Epithelial cell of esophagus (primary cell): ENCODE measurements around the gene DNAJB4.

ENCODE experiments used
- DNase-seq: peaks from one replicate; pipeline ENCODE4 v3.0.0; 2010; ENCODE audit warnings: low read depth
- H3K4me3 ChIP-seq: 2 replicates; pipeline ENCODE4 v1.5.1; 2011; ENCODE audit warnings: mild to moderate bottlenecking, low read length, control low read depth
- TF ChIP-seq, protein P1 (sequence below): IDR thresholded peaks from 2 replicates; pipeline ENCODE4 v1.5.1; 2011; ENCODE audit warnings: low read depth, mild to moderate bottlenecking, low read length, control low read depth, inconsistent platforms; ENCODE audit not compliant: insufficient read depth; ENCODE audit errors: missing control alignments

DNAJB4 gene

DNA sequence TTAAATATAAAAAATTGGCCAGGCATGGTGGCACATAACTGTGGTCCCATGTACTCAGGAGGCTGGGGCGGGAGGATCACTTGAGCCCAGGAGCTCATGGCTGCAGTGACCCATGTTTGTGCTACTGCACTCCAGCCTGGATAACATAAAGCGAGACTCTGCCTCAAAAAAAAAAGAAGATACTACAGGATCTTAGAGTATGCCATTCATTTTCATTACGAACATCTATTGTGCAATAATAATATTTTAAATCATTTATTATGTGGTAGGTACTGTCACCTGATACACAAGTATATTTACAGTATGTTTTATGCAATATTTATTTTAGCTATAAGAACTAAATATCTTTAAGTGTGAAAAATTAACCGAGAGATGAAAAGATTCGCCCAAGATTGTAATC is 31.7 kb downstream of the DNAJB4 start:
- H3K4me3 ChIP-seq, result no peak overlapping the region
- DNase-seq, result no peak
- TF ChIP-seq, protein P1, sequence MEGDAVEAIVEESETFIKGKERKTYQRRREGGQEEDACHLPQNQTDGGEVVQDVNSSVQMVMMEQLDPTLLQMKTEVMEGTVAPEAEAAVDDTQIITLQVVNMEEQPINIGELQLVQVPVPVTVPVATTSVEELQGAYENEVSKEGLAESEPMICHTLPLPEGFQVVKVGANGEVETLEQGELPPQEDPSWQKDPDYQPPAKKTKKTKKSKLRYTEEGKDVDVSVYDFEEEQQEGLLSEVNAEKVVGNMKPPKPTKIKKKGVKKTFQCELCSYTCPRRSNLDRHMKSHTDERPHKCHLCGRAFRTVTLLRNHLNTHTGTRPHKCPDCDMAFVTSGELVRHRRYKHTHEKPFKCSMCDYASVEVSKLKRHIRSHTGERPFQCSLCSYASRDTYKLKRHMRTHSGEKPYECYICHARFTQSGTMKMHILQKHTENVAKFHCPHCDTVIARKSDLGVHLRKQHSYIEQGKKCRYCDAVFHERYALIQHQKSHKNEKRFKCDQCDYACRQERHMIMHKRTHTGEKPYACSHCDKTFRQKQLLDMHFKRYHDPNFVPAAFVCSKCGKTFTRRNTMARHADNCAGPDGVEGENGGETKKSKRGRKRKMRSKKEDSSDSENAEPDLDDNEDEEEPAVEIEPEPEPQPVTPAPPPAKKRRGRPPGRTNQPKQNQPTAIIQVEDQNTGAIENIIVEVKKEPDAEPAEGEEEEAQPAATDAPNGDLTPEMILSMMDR, result no peak

DNA sequence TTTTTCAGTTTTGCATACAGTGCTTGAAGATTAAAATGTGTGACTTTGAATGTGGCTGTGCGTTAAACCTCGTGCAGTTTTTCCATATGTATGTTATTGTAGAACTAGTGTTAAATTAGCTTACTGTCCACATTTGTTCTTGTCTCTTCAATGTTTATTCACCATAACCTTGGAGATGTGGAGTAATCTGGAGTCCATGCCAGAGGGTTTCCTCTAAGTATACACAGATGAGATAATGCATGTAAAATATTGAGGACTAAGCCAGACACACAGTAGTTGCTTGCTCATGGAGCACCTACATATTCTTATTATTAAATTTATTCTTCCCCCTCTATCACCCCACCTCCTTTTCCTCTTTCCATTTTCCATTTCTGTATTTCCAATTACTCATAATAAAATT is 33.3 kb downstream of the DNAJB4 start:
- no peak overlapping the region for H3K4me3 ChIP-seq
- no peak for DNase-seq
- TF ChIP-seq, protein P1, result no peak

DNA sequence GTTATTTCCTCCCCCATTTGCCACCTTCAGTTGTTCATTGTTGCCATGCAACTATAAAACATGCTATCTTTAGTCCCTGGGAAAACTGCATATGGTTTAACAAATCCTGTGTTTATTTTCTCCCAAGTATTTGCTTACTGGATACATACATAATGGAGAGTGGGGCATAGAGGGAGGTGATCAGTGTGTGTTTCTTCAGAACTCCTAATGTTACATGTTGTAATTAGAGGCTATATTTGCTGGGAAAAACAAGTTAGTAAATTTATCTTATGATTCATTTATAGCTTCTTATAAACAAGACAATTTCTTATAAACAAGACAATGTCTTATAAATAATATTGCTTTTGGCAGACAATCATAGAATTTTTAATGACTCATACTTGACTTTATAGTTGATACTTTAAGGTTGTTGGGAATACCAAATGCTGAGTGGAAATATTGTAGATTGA is 33.8 kb downstream of the DNAJB4 start:
- no peak for DNase-seq

DNA sequence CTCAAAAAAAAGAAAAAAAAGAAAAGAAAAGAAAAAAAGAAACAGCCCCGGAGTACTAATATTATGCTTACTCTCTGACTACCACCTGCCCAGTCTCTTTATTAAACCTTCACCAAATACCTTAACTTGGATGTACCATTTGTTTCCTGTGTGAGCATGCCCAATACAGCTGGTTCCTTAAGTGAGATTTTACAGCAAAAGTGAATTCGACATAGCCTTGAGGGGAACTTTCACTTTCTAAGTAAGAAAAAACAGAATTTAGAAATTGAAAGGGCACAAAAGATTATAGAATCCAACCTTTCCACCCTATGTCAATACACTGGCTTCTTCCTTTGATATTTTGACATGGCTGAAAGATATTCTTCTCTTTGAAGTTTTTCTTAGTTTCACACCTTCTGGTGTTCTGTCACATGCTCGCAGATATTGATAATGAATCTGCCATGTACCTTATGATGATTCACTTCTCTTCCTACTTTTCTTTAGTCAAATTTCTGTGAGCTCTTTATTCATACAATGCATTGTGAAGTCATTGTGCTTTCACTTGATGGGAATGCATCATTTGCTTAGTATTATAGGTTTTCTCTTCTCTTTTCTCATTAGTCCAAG is 35.8 kb downstream of the DNAJB4 start:
- TF ChIP-seq, protein P1, result no peak
- H3K4me3 ChIP-seq, result no peak overlapping the region
- DNase-seq, result no peak

More for the DNA sequence above, 33.8 kb downstream of the DNAJB4 start:
- TF ChIP-seq, protein P1, result no peak
- H3K4me3 ChIP-seq, result no peak overlapping the region

DNA sequence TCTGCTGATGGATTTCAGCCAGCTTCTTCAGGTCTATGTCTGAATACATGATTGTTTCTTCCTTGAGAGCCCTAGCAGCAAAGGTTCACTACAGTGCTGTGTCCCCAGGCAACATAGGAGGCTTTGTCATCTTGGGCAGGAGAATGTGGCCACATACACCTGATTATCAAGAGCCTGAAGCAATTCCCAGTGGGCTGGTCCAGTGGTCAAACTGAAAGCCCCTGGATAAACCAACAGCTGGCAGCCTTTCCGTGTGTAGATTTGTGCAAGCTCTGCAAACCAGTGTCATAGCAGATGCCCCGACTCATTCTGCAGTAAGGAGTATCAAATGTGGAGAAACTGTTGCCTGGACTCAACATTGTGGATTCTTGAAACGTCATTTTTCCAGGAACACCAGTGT is 38.7 kb downstream of the DNAJB4 start:
- H3K4me3 ChIP-seq, result no peak overlapping the region
- no peak for DNase-seq
- TF ChIP-seq, protein P1, result no peak

DNA sequence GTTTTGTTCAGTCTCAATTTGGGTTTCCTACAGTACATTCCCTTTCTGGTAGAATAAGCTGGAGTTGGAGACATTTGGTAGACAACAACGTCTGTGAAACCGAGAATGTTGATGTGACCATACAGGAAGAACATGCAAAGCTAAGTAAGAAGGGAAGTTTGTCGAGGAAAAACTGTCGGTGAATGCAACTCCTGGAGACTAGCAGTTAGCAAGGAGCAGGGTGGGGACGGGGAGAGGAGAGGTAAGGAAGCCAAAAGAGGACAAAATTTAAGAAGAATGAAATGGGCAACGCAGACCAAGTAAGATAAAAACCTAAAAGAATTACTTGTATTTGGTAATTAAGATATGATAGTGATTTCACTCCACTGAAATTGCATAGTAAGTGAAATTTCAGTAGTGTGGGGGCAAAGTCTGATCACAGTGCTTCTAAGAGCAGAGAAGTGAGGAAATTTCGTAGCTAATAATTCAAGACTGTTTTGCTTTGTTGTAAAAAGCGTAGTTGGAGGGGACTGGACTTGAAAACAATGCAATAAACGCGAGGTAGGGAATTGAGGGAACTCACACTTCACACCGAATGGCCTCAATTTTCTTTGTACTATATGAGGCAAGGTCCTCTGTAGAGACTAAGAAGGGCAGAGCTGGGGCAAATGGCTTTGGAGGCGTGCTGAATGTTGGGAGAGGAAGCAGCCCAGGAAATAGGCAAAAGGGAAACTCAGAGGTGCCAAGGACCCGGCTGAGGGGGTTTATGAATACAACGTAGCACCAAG is 40.2 kb downstream of the DNAJB4 start:
- TF ChIP-seq, protein P1, result no peak
- DNase-seq, result no peak
- H3K4me3 ChIP-seq, result no peak overlapping the region
